Activated CD8-positive, alpha-beta memory T cell treated with anti-CD3 and anti-CD28 coated beads for 4 hours (primary cell): ENCODE results near the gene KCNJ5.
"Not testable (repeated sequence)": the region's sequence is repeated elsewhere in the genome, so short reads cannot be mapped to it uniquely, and the experiment has no call there.

Experiments
- DNase-seq, 2 donors: peaks; one replicate each; pipeline ENCODE4 v3.0.0-alpha.2; 2020; ENCODE audit warnings: low read depth in 2 of 2

The KCNJ5 gene

DNA sequence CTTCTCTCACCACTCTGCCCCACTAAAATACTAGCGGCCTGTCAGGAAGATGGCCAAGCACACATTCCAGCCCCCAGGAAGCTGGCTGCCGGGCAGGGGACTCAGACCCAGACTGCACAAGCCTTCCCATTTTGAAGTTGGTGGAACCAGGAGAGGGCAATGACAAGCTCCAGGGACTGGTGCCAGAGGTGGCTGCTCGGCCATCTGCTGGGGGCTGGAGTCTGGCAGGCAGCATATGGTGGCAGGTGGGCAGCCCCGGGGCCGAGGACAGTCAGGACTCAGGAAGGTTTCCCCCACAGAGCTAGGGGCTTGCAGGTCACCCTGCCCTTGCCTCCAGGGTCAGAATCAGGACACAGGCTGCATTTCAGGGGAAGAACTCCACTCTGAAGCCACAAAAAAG is 22.6 kb downstream of the KCNJ5 start:
- DNase-seq: no peak

DNA sequence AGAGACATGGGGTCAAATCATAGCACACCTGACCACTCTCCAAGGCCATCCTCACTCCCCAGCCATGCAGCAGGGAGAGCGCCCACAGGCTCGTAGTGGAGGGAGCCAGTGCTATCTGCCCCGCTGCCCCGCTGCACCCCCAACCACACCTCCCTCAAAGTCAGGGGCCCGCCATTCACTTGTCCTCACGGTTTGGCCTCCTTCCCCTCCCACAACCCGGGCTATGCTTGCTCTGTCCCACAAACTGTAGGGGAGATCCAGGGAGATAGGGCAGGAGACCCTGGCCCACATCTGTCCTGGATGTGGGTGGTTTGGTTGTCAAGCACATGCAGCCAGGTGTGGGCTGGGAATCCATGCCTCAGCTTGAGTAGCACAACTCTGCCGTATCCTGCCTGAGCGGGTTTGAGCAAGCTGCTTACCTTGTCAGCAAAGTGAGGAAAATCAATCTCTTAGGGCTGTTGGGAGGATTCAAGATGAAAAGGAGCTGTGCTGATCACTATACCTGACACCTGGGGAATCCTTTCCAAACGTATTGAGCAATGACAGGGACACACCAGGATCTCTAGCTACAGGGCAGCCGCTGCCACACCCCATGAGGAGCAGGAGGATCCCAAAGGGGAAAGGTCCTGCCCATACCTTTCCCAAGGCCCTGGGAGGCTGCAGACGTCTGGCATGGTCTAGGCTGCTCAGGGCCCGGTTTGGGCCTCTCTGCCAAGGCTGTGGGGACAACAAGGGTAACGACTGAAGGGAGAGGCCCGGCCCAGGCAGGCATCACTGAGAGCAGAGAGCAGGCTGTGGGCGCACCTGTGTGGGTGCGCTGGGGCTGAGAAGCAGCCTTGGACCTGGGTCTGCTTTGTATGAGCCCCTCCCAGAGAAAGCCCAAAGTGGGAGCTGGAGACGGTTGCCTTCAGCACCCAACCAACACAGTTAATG is 23.3 kb downstream of the KCNJ5 start:
- DNase-seq: no peak

DNA sequence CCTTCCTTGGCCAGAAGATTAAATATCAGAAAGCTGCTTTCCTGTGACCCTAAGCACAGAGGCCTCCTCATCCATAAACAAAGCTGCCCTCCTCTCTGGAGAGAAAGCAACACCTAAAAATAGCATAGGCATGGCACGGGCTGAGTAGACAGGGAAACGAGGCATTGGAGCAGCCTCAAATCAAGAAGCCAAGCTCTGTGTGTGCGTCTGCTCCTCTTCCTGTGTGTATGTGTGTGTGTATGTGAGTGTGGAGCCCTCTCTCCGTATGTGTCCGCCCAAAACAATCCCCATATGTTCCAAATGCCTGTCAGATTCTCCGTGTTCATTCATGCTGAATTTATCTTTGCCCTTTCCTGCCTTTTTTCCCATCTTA is 24.0 kb downstream of the KCNJ5 start:
- DNase-seq: no peak

DNA sequence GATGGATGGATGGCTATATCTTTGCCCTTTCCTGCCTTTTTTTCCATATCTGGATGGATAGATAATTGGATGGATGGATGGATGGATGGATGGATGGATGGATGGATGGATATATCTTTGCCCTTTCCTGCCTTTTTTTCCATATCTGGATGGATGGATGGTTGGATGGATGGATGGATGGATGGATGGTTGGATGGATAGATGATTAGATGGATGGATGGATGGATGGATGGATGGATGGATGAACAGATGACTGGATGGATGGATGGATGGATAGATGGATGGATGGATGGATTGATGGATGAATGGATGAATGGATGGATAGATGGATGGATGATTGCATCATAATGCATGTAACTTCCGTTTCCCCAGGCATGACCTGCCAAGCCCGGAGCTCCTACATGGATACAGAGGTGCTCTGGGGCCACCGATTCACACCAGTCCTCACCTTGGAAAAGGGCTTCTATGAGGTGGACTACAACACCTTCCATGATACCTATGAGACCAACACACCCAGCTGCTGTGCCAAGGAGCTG is 24.9 kb downstream of the KCNJ5 start:
- DNase-seq: no peak

DNA sequence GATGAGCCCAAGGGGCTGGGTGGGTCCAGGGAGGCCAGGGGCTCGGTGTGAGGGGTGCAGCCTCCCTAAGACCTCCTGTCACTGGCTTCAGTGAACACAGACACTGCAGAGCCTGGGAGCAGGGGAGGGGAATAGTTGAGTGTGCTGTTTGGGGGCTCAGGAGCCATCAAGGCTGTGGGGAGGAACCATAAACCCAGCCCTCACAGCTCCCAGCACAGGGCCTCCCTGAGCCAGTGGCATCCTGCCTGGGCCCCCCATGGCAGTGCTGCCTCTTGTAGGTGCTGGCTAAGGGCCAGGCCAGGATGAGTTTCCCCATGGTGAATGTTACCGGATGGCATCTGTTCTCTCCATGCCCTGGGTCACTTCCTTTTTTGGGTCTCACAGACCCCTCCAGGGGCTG is 25.5 kb downstream of the KCNJ5 start:
- DNase-seq: no peak

DNA sequence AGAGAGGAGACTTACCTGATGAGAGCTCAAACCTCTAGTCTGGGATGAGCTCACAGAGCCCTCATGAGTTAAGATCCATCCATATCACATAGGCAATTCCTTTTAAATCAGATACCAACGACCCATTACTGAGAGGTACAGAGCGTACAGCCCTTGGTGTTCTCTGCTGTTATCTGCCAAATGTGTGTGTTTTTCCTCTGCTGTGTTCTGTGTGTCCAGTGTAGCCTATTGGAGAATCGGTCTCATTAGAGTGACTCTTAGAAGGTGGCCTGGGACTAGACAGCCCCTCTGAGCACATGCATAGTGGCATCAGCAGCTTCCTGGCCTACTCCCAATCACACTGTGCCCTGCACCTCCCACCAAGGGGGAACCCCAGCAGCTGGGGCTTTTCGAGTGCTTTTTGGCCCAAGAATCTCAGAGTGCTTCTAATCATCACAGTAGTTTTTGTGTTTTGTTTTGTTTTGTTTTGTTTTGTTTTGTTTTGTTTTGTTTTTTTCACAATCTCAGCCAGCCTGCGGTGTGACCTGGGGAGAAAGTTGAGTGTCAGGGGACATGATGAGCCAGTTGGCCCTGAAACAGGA is 26.1 kb downstream of the KCNJ5 start:
- DNase-seq: no peak

DNA sequence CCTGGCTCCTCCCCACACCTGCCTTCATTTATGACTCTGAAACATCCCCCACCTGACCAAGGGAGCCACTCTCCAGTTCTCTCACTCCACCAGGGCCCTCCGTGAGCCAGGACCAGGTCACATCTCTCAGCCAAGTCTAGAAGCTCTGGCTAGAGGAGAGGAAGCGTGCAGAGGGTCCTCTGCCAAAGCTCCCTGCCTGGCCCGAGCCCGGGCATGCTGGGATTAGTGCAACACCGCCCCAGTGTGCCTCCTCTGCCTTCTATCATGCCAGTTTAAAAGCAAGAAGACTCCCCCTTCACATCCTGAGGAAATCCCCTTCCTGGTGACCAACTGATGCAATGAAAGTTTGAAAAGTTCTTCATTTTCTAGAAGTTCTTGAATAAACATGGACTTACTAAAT is 28.1 kb downstream of the KCNJ5 start:
- no peak for DNase-seq

DNA sequence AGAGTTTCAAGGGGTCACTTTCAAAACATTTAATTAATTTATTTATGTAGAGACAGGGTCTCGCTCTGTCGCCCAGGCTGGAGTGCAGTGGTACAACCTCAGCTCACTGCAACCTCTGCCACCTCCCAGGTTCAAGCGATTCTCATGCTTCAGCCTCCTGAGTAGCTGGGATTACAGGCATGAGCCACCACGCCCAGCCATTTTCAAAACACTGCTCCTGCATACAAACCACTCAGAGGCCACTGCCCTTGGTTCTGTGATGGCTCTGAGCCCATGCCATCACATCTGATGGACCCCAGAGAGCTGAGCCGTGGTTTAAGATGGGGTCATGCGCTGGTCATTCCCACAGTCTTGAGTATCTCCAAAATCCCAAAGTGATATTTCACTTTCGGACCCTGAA is 28.5 kb downstream of the KCNJ5 start:
- DNase-seq: not testable (repeated sequence)

DNA sequence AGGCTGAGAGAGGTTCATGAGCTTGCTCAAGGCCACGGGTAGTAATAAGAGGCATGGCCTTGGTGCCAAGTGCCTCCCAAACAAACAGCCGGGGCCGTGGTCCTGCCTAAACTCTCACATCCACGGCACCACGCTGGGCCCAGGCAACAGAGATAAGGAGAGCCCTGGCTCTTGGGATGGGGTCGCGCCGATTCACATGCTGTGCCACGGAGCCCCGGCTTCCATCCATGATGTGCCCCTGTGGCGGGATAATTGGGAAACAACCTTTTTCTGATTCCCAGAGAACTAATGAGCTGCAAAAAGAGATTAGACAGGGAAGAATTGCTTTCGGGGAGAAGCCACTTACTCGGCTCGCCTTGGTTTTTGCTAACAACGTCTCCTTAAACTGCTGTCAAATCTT is 29.5 kb downstream of the KCNJ5 start:
- no peak for DNase-seq

DNA sequence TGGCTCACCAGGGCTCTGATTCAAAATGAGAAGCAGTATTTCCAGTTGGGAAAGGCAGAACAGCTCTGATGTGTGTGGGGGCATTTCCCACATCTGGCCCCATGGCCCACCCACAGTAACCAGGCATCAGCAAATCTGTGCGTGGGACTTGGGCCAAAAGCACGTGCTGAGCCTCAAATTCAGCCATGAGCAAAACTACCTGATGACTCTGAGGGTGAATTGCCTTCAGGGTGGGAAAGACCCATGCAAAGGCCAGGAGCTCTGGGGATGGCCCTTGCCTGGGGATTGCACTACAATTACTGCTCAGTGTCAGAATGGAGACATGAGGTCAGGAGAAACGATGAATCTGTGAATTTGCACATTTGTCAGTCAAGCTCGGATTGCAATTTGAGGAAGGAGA is 30.6 kb downstream of the KCNJ5 start:
- no peak for DNase-seq

DNA sequence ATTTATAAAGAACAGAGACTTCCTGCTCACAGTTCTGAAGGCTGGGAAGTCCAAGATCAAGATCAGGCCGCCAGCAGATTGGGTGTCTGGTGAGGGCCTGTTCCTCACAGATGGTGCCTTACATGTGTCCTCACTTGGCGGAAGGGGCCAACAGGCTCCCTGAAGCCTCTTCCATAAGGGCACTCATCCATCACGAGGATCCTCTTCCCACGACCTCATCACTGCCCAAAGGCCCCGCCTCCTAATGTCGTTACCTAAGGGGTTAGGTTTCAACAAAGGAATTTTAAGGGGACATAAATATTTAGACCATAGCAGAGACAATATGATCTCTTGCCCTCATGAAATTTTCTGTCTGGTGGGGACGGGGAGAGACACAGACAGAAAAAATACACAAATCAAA is 32.9 kb downstream of the KCNJ5 start:
- DNase-seq: no peak

DNA sequence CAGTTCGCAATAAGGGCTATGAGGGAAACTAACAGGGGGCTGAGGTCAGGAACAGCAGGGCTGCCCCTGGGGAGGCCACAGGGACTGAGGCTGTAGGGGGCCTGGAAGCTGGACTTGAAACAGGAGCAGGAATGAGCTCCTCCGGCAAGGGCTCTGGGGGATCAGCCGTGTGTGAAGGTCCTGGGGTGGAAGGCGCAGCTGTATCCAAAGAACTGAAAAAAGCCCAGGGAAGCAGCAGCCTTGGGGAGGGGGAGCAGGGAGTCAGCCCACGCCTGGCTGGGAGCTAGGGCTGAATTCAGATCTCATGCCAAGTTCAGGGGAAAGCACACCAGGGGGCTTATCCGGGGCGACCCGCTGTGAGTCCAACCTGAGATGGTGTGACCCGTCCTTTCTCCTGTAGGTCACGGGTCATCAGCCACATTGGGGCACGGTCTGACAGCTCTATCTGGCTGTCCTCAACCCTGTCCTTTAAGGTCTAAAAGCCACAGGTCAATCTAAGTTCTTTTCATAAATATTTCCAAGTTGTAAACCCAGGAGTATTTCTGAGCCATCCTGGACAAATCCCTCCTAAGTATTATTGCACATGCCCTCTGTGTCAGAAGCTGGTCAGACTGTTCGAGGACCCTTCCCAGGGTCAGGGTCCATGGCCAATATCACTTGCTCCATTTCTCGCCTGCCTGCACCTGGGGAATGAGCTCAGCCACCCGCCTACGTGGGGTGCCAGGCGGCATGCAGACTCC is 33.5 kb downstream of the KCNJ5 start:
- DNase-seq: no peak

DNA sequence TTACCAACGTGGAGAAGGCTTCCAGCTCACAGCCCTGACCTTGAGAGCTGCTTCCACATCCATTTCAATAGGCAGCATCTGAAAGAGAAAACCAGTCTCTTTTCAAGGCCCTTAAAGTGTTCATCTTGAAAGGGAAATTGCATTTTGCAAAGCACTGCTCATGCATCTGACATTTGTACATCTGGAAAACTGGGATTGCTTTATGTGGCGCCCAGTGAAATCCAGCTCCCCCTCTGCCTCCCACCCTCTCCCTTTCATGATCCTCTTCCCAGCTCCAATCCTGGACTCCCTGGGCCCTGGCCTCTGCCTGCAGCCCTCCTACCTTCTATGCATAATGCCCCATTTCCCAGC is 34.1 kb downstream of the KCNJ5 start:
- DNase-seq: no peak

DNA sequence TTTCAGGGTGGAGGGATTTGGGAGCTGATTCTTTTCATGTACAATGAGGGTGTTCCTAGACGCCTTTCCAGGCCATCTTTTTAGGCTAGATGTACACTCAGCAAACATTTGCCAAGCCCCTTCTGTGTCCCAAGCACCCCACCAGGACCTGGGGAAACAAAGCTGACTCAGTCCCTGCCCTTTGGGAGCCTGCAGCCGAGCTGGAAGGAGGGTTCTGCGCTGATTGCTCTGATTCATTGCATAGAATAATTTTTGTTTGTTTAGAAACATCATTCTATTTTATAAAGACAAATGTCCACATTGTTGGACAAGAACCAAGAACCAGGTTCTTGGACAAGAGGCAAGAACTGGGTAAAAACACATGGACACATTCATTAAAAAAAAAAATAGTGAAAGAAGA is 34.8 kb downstream of the KCNJ5 start:
- DNase-seq: no peak

DNA sequence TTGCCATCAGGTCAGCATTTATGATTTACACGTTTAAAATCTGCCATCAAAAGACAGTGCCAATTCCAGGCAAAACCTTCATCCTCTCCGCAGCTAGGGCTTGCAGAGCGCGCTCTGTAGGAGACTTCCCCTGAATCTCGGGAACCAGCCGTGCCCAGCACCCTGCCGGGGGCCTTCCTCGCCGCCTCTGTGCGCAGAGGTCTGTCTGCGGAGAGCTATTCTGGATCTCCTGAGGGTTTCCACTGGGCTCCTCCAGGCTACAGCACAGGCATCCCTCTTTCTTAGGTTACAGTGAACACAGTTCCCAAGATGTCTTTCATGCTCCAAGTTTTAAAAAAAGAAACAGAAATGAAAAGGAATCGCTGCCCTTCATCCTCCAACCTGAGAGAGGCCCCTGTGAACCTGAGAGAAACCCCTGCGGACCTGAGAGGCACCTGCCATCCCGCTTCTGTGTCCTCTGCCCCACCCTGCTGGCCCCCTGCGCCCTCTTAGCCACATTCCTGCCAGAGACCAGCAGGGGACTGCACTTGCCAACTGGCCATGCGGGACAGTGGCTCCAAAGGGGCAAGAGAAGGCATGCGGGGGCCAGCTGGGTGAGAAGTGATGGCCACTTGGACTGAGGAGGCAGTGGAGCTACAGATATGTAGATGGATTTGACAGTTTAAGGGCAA is 35.4 kb downstream of the KCNJ5 start:
- DNase-seq: no peak

DNA sequence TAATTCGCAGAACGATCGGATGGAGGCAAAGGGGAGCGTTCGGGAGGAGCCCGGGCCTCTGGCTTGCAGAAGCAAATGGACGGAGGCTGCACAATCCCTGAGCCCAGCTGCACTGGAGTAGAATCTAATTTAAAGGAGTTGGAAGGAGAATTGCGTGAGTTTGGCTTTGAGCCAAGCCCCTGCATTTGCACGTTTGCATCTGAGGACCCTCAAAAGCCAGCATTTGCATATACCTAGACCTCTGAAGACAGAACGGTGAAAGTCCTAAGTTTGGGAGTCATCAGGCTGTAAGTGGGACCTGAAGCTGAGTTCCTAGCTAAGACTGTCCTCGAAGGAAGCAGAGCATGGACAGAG is 35.9 kb downstream of the KCNJ5 start:
- DNase-seq: no peak

DNA sequence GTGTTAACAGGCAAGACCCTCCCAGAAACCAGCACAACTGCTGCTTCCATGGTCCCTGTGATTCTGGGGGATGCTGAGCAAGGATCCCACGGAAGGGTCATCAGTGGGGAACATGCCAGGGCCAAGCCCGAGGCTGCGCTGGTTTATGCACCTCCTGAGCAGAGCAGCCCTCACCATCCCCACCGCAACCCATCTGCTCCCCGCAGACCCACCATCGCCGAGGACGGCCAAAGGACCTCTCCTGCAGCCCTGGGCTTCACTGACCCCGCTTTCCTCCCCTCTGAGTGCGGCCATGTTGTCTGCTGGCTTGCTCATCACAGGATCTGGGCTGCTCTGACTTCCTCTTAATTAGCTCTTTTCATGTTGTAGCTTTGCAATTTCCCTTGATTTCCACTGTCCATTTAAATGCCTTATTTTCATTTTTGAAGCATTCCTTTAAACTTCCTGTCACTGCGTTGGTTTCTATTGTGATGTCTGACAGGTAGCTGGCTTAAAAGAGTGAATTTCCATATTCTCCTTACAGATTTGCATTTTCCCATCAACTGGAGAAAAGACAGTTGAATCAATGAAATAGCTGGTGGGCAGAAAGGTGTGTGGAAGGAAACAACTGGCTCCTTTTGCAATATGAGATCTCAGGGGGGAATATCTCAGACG is 36.7 kb downstream of the KCNJ5 start:
- DNase-seq: no peak

DNA sequence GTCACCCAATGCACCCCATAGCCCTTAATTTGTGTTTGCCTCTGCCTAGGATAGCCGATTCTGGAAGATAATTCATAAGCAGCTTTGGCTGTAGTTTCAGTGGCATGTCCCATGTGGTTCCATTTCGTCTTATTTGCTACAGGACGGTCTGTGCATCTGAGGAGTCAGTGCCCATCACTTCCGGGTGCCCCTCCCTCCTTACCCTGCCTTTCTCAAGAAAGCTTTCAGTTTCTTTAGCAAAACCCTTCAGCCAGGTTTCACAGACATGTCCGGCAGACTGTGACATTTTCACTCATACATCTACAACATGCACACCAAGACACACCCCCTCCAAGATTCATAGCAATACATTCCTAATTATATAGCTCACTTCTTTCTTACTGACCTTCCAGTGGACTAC is 37.2 kb downstream of the KCNJ5 start:
- DNase-seq: no peak

DNA sequence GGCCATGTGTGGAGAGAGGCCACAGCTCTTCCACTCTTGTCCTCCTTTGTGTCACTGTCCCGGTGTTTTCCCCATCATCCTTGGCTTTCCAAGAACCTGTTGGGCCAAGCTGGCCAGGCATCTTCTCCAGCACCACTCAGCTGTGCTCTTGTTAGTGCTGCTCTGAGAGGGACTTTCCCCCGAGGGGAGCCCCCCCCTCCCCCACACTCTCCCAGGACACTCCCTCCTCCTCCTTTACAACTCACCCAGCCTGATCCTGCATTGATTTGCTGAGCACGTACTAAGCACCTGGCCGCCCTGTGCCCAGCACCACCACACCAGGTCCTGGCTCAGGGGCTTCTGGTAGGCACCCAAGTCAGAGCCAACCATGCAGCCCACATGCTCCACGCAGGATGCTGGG is 38.3 kb downstream of the KCNJ5 start:
- no peak for DNase-seq

DNA sequence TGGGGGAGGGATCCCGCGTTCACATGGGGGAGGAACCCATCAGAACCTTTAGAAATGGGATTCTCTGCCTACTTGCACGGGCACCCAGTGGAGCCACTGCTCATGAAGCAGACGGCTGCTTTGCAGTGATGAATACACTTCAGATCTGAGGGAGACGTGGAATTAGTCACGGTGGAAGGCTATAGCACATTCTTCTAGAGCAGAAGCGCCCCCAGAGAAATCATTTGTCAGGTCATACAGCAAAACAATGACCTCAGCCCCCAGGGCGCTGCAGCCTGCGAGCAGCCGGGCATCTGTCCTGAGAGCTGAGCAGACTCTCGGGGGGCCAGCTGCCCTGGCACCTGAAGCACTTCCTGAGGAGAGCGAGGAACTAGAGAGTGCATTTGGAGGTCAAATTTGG is 38.8 kb downstream of the KCNJ5 start:
- no peak for DNase-seq

DNA sequence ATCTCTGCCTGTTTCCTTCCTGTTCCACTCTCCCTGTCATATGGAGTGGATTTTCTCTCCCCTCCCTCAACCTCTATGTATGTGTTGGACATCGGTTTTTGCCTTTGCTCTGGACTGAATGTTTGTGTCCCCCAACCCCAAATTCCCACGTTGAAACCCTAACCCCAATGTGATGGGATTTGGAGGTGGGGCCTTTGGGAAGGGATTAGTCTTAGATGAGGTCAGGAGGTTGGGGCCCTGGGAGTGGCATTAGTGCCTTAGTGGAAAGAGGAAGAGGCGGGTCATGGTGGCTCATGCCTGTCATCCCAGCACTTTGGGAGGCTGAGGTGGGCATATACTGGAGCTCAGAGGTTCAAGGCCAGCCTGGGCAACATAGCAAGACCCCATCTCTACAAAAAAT is 39.9 kb downstream of the KCNJ5 start:
- DNase-seq: no peak

DNA sequence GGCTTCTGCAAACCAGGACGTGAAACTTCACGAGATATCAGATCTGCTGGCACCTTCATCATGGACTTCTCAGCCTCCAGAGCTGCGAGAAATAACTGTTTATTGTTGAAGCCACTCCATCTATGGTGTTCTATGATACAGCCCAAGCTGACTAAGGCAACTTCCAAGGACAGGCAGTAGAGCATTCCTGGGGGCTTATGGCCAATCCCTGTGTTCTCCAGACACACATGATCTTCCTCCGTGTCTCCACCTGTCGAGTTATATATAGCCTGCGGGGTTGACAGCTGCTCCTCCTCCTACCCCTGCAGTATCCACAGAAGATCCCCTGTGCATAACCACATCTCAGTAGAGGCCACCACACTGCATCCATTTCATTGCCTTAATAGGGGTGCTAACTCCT is 40.5 kb downstream of the KCNJ5 start:
- DNase-seq: no peak
